H9 (cell line): ENCODE results near the gene GTF2F2. TPM values are rescaled to one million over a fixed set of nuclear protein-coding genes. Genes with fewer than 3 reads are reported as not detected.
A peak's percentile ranks its signal among the peaks of the same experiment; 100 is the strongest.

Source experiments
- DNase-seq: peaks from one replicate; pipeline ENCODE4 v3.0.0-alpha.2; 2017
- H2AFZ ChIP-seq: one replicate; pipeline ENCODE4 v1.6.1; 2013; ENCODE audit warnings: mild to moderate bottlenecking, low read length, control low read depth, moderate library complexity
- H2AK5ac ChIP-seq: 2 replicates; pipeline ENCODE4 v1.6.1; 2013; ENCODE audit warnings: low read length, control low read depth, mixed read lengths; ENCODE audit not compliant: insufficient read length
- H2BK120ac ChIP-seq: one replicate; pipeline ENCODE4 v1.6.1; 2013; ENCODE audit warnings: low read depth, mild to moderate bottlenecking, low read length, control low read depth, inconsistent platforms; ENCODE audit not compliant: poor library complexity, severe bottlenecking
- H2BK12ac ChIP-seq: 2 replicates; pipeline ENCODE4 v1.6.1; 2013; ENCODE audit warnings: low read length, control low read depth, mixed read lengths, low read depth; ENCODE audit not compliant: insufficient read length
- H2BK15ac ChIP-seq: 2 replicates; pipeline ENCODE4 v1.6.1; 2013; ENCODE audit warnings: low read depth, low read length, control low read depth
- H2BK20ac ChIP-seq: one replicate; pipeline ENCODE4 v1.6.1; 2013; ENCODE audit warnings: low read depth, mild to moderate bottlenecking, low read length, control low read depth, inconsistent platforms; ENCODE audit not compliant: poor library complexity, severe bottlenecking
- H2BK5ac ChIP-seq: 2 replicates; pipeline ENCODE4 v1.6.1; 2013; ENCODE audit warnings: low read length, control low read depth, mixed read lengths; ENCODE audit not compliant: insufficient read length
- H3K14ac ChIP-seq: 2 replicates; pipeline ENCODE4 v1.6.1; 2013; ENCODE audit warnings: low read length, control low read depth; ENCODE audit not compliant: insufficient read depth
- H3K18ac ChIP-seq: 2 replicates; pipeline ENCODE4 v1.6.1; 2013; ENCODE audit warnings: low read depth, mild to moderate bottlenecking, mixed read lengths, low read length, control low read depth; ENCODE audit not compliant: insufficient read length
- H3K23ac ChIP-seq: 2 replicates; pipeline ENCODE4 v1.6.1; 2013; ENCODE audit warnings: low read length, control low read depth, mixed read lengths, low read depth; ENCODE audit not compliant: insufficient read length
- H3K23me2 ChIP-seq: 2 replicates; pipeline ENCODE4 v1.6.1; 2013; ENCODE audit warnings: low read depth, mild to moderate bottlenecking, mixed read lengths, low read length, control low read depth; ENCODE audit not compliant: insufficient read length, poor library complexity, severe bottlenecking
- H3K27ac ChIP-seq: 2 replicates; pipeline ENCODE4 v1.5.1; 2013; ENCODE audit warnings: low read length, control low read depth, mixed read lengths, low read depth; ENCODE audit not compliant: insufficient read length
- H3K27me3 ChIP-seq: 2 replicates; pipeline ENCODE4 v1.6.1; 2013; ENCODE audit warnings: low read length, control low read depth, inconsistent platforms; ENCODE audit not compliant: insufficient read depth
- H3K4ac ChIP-seq: 2 replicates; pipeline ENCODE4 v1.6.1; 2013; ENCODE audit warnings: low read depth, mild to moderate bottlenecking, control low read depth, inconsistent platforms, low read length, moderate library complexity
- H3K4me1 ChIP-seq: 2 replicates; pipeline ENCODE4 v1.6.1; 2013; ENCODE audit warnings: low read length, control low read depth, inconsistent platforms; ENCODE audit not compliant: insufficient read depth
- H3K4me2 ChIP-seq: 2 replicates; pipeline ENCODE4 v1.6.1; 2013; ENCODE audit warnings: low read length, control low read depth, mixed read lengths; ENCODE audit not compliant: insufficient read length, insufficient read depth
- H3K56ac ChIP-seq: 2 replicates; pipeline ENCODE4 v1.6.1; 2013; ENCODE audit warnings: low read depth, mild to moderate bottlenecking, mixed read lengths, low read length, control low read depth; ENCODE audit not compliant: insufficient read length
- H3K79me1 ChIP-seq: 2 replicates; pipeline ENCODE4 v1.6.1; 2013; ENCODE audit warnings: low read depth, mild to moderate bottlenecking, moderate library complexity, low read length, control low read depth, inconsistent platforms; ENCODE audit not compliant: insufficient read depth, poor library complexity, severe bottlenecking
- H3K79me2 ChIP-seq: 2 replicates; pipeline ENCODE4 v1.6.1; 2013; ENCODE audit warnings: low read length, control low read depth, inconsistent platforms; ENCODE audit not compliant: insufficient read depth
- H3K9ac ChIP-seq: 2 replicates; pipeline ENCODE4 v1.6.1; 2013; ENCODE audit warnings: low read length, control low read depth, mixed read lengths; ENCODE audit not compliant: insufficient read length; ENCODE audit errors: extremely low read depth
- H3K9me3 ChIP-seq: one replicate; pipeline ENCODE4 v1.6.1; 2013; ENCODE audit warnings: low read depth, low read length, inconsistent platforms; ENCODE audit not compliant: control insufficient read depth
- H3T11ph ChIP-seq: one replicate; pipeline ENCODE4 v1.6.1; 2013; ENCODE audit warnings: mild to moderate bottlenecking, low read length, control low read depth, inconsistent platforms
- H4K20me1 ChIP-seq: one replicate; pipeline ENCODE4 v1.6.1; 2013; ENCODE audit not compliant: control insufficient read depth, insufficient read length, insufficient read depth
- H4K5ac ChIP-seq: 2 replicates; pipeline ENCODE4 v1.6.1; 2013; ENCODE audit warnings: low read depth, mild to moderate bottlenecking, mixed read lengths, low read length, control low read depth; ENCODE audit not compliant: insufficient read length
- H4K8ac ChIP-seq: replicated peaks from 2 replicates; pipeline ENCODE4 v1.6.1; 2013; ENCODE audit warnings: low read length, control low read depth, mixed read lengths, low read depth; ENCODE audit not compliant: insufficient read length
- H4K91ac ChIP-seq: 2 replicates; pipeline ENCODE4 v1.6.1; 2013; ENCODE audit warnings: low read depth, mild to moderate bottlenecking, moderate library complexity, mixed read lengths, low read length, control low read depth; ENCODE audit not compliant: insufficient read length
- H3K27ac Mint-ChIP-seq, 3 experiments: 2 replicates in 2 of 3; 3 replicates in 1 of 3; pipeline ENCODE4 v1.8.0; 2020 to 2021; ENCODE audit warnings: mixed read lengths in 3 of 3, mild to moderate bottlenecking in 1 of 3, moderate library complexity in 1 of 3
- H3K27me3 Mint-ChIP-seq: 2 replicates; pipeline ENCODE4 v1.8.0; 2021; ENCODE audit warnings: low read depth, mild to moderate bottlenecking, moderate library complexity, mixed read lengths
- H3K36me3 Mint-ChIP-seq, 3 experiments: 2 replicates in 2 of 3; 3 replicates in 1 of 3; pipeline ENCODE4 v1.8.0; 2020 to 2021; ENCODE audit warnings: low read depth in 3 of 3, mixed read lengths in 3 of 3; ENCODE audit not compliant: insufficient read depth in 1 of 3
- H3K4me1 Mint-ChIP-seq, 2 experiments: 2 replicates each; pipeline ENCODE4 v1.8.0; 2020; ENCODE audit warnings: mixed read lengths in 2 of 2
- H3K4me3 Mint-ChIP-seq, 2 experiments: 2 replicates in 1 of 2; 3 replicates in 1 of 2; pipeline ENCODE4 v1.8.0; 2020 to 2021; ENCODE audit warnings: mild to moderate bottlenecking in 2 of 2, mixed read lengths in 2 of 2, moderate library complexity in 1 of 2
- H3K9me3 Mint-ChIP-seq, 2 experiments: 2 replicates in 1 of 2; 3 replicates in 1 of 2; pipeline ENCODE4 v1.8.0; 2020; ENCODE audit warnings: mild to moderate bottlenecking in 2 of 2, mixed read lengths in 2 of 2, moderate library complexity in 1 of 2
- CTCF ChIP-seq: fragments of 200-600 bp; sonication (generic); conservative IDR thresholded peaks from 3 replicates; pipeline ENCODE4 v1.8.0; 2021; ENCODE audit warnings: antibody characterized with exemption, mild to moderate bottlenecking
- WGBS: extraction: QIAGEN DNeasy Blood & Tissue Kit; methylation state at CpG from one replicate; pipeline ENCODE4 v1.1.7; 2013; ENCODE audit warnings: missing lambda C conversion rate, low lambda C conversion rate, mixed read lengths; ENCODE audit not compliant: insufficient read length; ENCODE audit errors: extremely low coverage; 5-methylcytosine and 5-hydroxymethylcytosine counted together
- total RNA-seq: library from RNA; stranded (reverse); gene quantifications from 2 replicates; pipeline ENCODE4 v1.2.1, GENCODE V29; 2021

GTF2F2 gene
- total RNA-seq, 1 experiment from 2014 or later = 29.6 TPM

GRCh38 chr13:45276913-45277312 is 156.6 kb downstream of the GTF2F2 start:
- Histone ChIP-seq H3K23ac (no peak overlapping the region), H2BK12ac (no peak overlapping the region), H4K5ac (no peak overlapping the region), H3K23me2 (no peaks in the 10 kb centered on the region), H3K4ac (no peak overlapping the region), H3K18ac (no peak overlapping the region), H2BK15ac (no peak overlapping the region), H4K8ac (no peak overlapping the region), H3K9me3 (no peaks in the 10 kb centered on the region), H3K27me3 (no peaks in the 10 kb centered on the region), H3K79me2 (no peaks in the 10 kb centered on the region; the same call in 1 of the 2 replicates), H3K9ac (no peak overlapping the region), H2BK5ac (no peak overlapping the region), H3K14ac (no peak overlapping the region), H2AFZ (no peak overlapping the region), H3K4me2 (no peak overlapping the region), H3K79me1 (no peaks in the 10 kb centered on the region), H4K20me1 (no peaks in the 10 kb centered on the region), H3K56ac (no peak overlapping the region), H4K91ac (no peak overlapping the region), H2BK20ac (no peak overlapping the region), H2AK5ac (no peak overlapping the region), H3K4me1 (no peaks in the 10 kb centered on the region), H3T11ph (no peak overlapping the region), H2BK120ac (no peak overlapping the region), H3K27ac (no peak overlapping the region)
- WGBS = no CpG with 5 or more reads among the region's 3 CpGs
- DNase-seq = no peak
- Mint-ChIP-seq H3K27me3 (no peaks in the 10 kb centered on the region), H3K9me3 (no peaks in the 10 kb centered on the region), H3K4me3 (no peak overlapping the region), H3K4me1 (peaks cover 7 to 9% of the 10 kb centered on the region in 2 experiments), H3K27ac (peak overlapping the region in 1 of 3 experiments; percentile 89; a peak in 3 of 7 replicates), H3K36me3 (peaks cover 7 to 11% (median 11%) of the 10 kb centered on the region in 3 experiments; a peak in 6 of 7 replicates)
- no peak for TF ChIP-seq CTCF
